ENCODE results near the gene CDH23. TPM values are rescaled to one million over a fixed set of nuclear protein-coding genes. Genes with fewer than 3 reads are reported as not detected.

Gene CDH23
- polyA plus RNA-seq, 1 donor, result 4.2 TPM

- DNase-seq, result no peak
Measured at GRCh38 chr10:71487726-71488125, 91.0 kb downstream of the CDH23 start.

- no peak for DNase-seq
Measured at GRCh38 chr10:71489077-71489476, 92.4 kb downstream of the CDH23 start.

GRCh38 chr10:71492872-71493271 lies 96.2 kb downstream of the CDH23 start:
- DNase-seq, result no peak

GRCh38 chr10:71493741-71494140 lies 97.0 kb downstream of the CDH23 start:
- no peak for DNase-seq

GRCh38 chr10:71494476-71494875 lies 97.8 kb downstream of the CDH23 start:
- DNase-seq, result no peak

- DNase-seq, result no peak
Measured at GRCh38 chr10:71494980-71495381, 98.3 kb downstream of the CDH23 start.

- no peak for DNase-seq
Measured at GRCh38 chr10:71496927-71497762, 100.4 kb downstream of the CDH23 start.

GRCh38 chr10:71497763-71498326 lies 101.1 kb downstream of the CDH23 start:
- DNase-seq, result no peak

GRCh38 chr10:71501402-71501801 lies 104.7 kb downstream of the CDH23 start:
- no peak for DNase-seq

- no peak for DNase-seq
Measured at GRCh38 chr10:71502190-71502589, 105.5 kb downstream of the CDH23 start.

- no peak for DNase-seq
Measured at GRCh38 chr10:71502851-71503250, 106.1 kb downstream of the CDH23 start.

GRCh38 chr10:71504168-71504567 lies 107.4 kb downstream of the CDH23 start:
- DNase-seq, result no peak

- no peak for DNase-seq
Measured at GRCh38 chr10:71504570-71504969, 107.8 kb downstream of the CDH23 start.

GRCh38 chr10:71505862-71506261 lies 109.1 kb downstream of the CDH23 start:
- DNase-seq, result no peak

GRCh38 chr10:71509444-71509843 lies 112.7 kb downstream of the CDH23 start:
- no peak for DNase-seq

- DNase-seq, result no peak
Measured at GRCh38 chr10:71511206-71511605, 114.5 kb downstream of the CDH23 start.

GRCh38 chr10:71512312-71512711 lies 115.6 kb downstream of the CDH23 start:
- DNase-seq, result no peak

- no peak for DNase-seq
Measured at GRCh38 chr10:71512761-71513539, 116.2 kb downstream of the CDH23 start.

- DNase-seq, result no peak
Measured at GRCh38 chr10:71513540-71513853, 116.8 kb downstream of the CDH23 start.

- no peak for DNase-seq
Measured at GRCh38 chr10:71513936-71514335, 117.2 kb downstream of the CDH23 start.

GRCh38 chr10:71515531-71516172 lies 118.9 kb downstream of the CDH23 start:
- DNase-seq, result no peak

- DNase-seq, result no peak
Measured at GRCh38 chr10:71516890-71517289, 120.2 kb downstream of the CDH23 start.

Measured in hindlimb muscle (tissue), 1 donor.